ENCODE measurements around the gene PHF5A.
"Not testable (repeated sequence)": the region's sequence is repeated elsewhere in the genome, so short reads cannot be mapped to it uniquely, and the experiment has no call there.

The PHF5A gene

DNA sequence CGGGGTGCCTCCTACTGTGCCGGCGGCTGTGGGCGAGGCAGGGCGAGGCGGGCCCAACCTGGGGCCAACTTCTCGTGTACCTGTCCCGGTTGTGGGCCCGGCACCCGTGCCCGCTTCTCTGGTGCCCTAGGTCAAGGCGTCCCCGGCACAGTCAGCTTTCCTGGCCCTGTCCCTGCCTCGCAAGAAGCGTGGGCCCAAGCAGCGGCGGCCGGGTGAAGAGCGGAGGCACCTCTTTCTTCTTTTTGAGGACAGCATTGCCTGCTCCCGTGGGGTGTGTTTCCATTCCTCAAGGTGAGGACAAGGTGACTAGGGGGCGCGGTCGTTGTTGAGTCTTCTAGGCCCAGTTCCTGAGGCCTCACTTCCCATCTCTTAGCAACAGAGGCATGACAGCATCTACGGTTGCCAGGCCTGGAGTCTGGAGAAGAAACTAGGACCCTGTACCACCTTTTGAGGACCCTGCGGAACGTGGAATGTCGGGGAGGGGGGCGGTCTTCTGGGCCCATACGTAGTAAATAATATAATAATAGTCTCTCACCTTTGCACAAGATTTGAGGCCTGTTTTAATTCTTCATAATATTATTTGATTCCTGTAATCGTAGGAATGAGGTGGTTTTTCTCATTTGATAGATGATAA, 843 bp upstream of the PHF5A start:
- no peaks in the 10 kb centered on the region for H3K27me3 ChIP-seq (ENCODE audit: low read length)
- peak overlapping the region; percentile 84 for H3K4me2 ChIP-seq (ENCODE audit: low read depth, low read length, poor library complexity, severe bottlenecking)
- peak overlapping the region; percentile 95 for H3K4me3 ChIP-seq (ENCODE audit: insufficient read depth, low read length, poor library complexity, severe bottlenecking)
- H3K9me3 ChIP-seq (ENCODE audit: insufficient read depth, low read length): no peaks in the 10 kb centered on the region
- no peaks in the 10 kb centered on the region for H4K20me1 ChIP-seq (ENCODE audit: low read depth, low read length)
- TF ChIP-seq EZH2phosphoT487 (conservative IDR thresholded peaks at IDR 0.05; ENCODE audit: low read length): no peak
- no peak for TF ChIP-seq CTCF (IDR thresholded peaks at IDR 0.05; ENCODE audit: insufficient read depth, low read length, poor library complexity, severe bottlenecking)
- H3K36me3 ChIP-seq (ENCODE audit: low read length): peaks cover 13% of the 10 kb centered on the region; the same call in 1 of the 2 replicates
- H3K9me2 ChIP-seq (replicated peaks; ENCODE audit: insufficient read depth, low read length): no peaks in the 10 kb centered on the region
- peak overlapping the region; percentile 83; the same call in 1 of the 2 replicates for H3K27ac ChIP-seq (ENCODE audit: low read depth, low read length)
- peak overlapping the region; percentile 77 for H3K9ac ChIP-seq (ENCODE audit: low read length)
- H2AFZ ChIP-seq (ENCODE audit: low read depth, low read length, severe bottlenecking): peak overlapping the region; percentile 79
- peaks cover 81% of the 10 kb centered on the region for H3K79me2 ChIP-seq (ENCODE audit: insufficient read depth, low read length)
- no peaks in the 10 kb centered on the region for H3F3A ChIP-seq (ENCODE audit: insufficient read depth)

- no peaks in the 10 kb centered on the region for H4K20me1 ChIP-seq (ENCODE audit: low read depth, low read length)
- peaks cover 20% of the 10 kb centered on the region for H3K79me2 ChIP-seq (ENCODE audit: insufficient read depth, low read length)
- no peak overlapping the region for H3K4me2 ChIP-seq (ENCODE audit: low read depth, low read length, poor library complexity, severe bottlenecking)
- no peak overlapping the region for H3K9ac ChIP-seq (ENCODE audit: low read length)
- no peaks in the 10 kb centered on the region for H3K9me2 ChIP-seq (replicated peaks; ENCODE audit: insufficient read depth, low read length)
- no peaks in the 10 kb centered on the region for H3K27me3 ChIP-seq (ENCODE audit: low read length)
- no peak overlapping the region for H3K4me3 ChIP-seq (ENCODE audit: insufficient read depth, low read length, poor library complexity, severe bottlenecking)
- peaks cover 26% of the 10 kb centered on the region; the same call in 1 of the 2 replicates for H3K36me3 ChIP-seq (ENCODE audit: low read length)
- no peak overlapping the region for H2AFZ ChIP-seq (ENCODE audit: low read depth, low read length, severe bottlenecking)
- H3K27ac ChIP-seq (ENCODE audit: low read depth, low read length): no peak overlapping the region
- H3K9me3 ChIP-seq (ENCODE audit: insufficient read depth, low read length): no peaks in the 10 kb centered on the region
- H3F3A ChIP-seq (ENCODE audit: insufficient read depth): peaks cover 4% of the 10 kb centered on the region; the same call in 1 of the 2 replicates
- TF ChIP-seq EZH2phosphoT487 (conservative IDR thresholded peaks at IDR 0.05; ENCODE audit: low read length) (no peak), CTCF (IDR thresholded peaks at IDR 0.05; ENCODE audit: insufficient read depth, low read length, poor library complexity, severe bottlenecking) (no peak)
These were observed 6.6 kb downstream of the PHF5A start for GRCh38 chr22:41461901-41462300.

GRCh38 chr22:41460071-41460470, 8.4 kb downstream of the PHF5A start:
- H3K9me3 ChIP-seq (ENCODE audit: insufficient read depth, low read length); H3K27ac ChIP-seq (ENCODE audit: low read depth, low read length); H2AFZ ChIP-seq (ENCODE audit: low read depth, low read length, severe bottlenecking); H3K79me2 ChIP-seq (ENCODE audit: insufficient read depth, low read length); H3K9ac ChIP-seq (ENCODE audit: low read length); H4K20me1 ChIP-seq (ENCODE audit: low read depth, low read length); H3K9me2 ChIP-seq (replicated peaks; ENCODE audit: insufficient read depth, low read length); H3K4me3 ChIP-seq (ENCODE audit: insufficient read depth, low read length, poor library complexity, severe bottlenecking); H3K4me2 ChIP-seq (ENCODE audit: low read depth, low read length, poor library complexity, severe bottlenecking); H3F3A ChIP-seq (ENCODE audit: insufficient read depth); H3K27me3 ChIP-seq (ENCODE audit: low read length): not testable (repeated sequence)
- H3K36me3 ChIP-seq (ENCODE audit: low read length): peaks cover 17% of the 10 kb centered on the region; the same call in 1 of the 2 replicates

GRCh38 chr22:41459431-41459830, 9.1 kb downstream of the PHF5A start:
- peaks cover 7% of the 10 kb centered on the region; the same call in 1 of the 2 replicates for H3K79me2 ChIP-seq (ENCODE audit: insufficient read depth, low read length)
- no peaks in the 10 kb centered on the region for H4K20me1 ChIP-seq (ENCODE audit: low read depth, low read length)
- H3K36me3 ChIP-seq (ENCODE audit: low read length): peaks cover 14% of the 10 kb centered on the region; the same call in 1 of the 2 replicates
- H3K27ac ChIP-seq (ENCODE audit: low read depth, low read length): no peak overlapping the region
- no peak for TF ChIP-seq EZH2phosphoT487 (conservative IDR thresholded peaks at IDR 0.05; ENCODE audit: low read length)
- TF ChIP-seq CTCF (IDR thresholded peaks at IDR 0.05; ENCODE audit: insufficient read depth, low read length, poor library complexity, severe bottlenecking): no peak
- H3F3A ChIP-seq (ENCODE audit: insufficient read depth): peaks cover 4% of the 10 kb centered on the region; the same call in 1 of the 2 replicates
- no peaks in the 10 kb centered on the region for H3K9me3 ChIP-seq (ENCODE audit: insufficient read depth, low read length)
- H3K4me2 ChIP-seq (ENCODE audit: low read depth, low read length, poor library complexity, severe bottlenecking): no peak overlapping the region
- no peaks in the 10 kb centered on the region for H3K9me2 ChIP-seq (replicated peaks; ENCODE audit: insufficient read depth, low read length)
- no peak overlapping the region for H2AFZ ChIP-seq (ENCODE audit: low read depth, low read length, severe bottlenecking)
- no peak overlapping the region for H3K4me3 ChIP-seq (ENCODE audit: insufficient read depth, low read length, poor library complexity, severe bottlenecking)
- no peak overlapping the region for H3K9ac ChIP-seq (ENCODE audit: low read length)
- H3K27me3 ChIP-seq (ENCODE audit: low read length): no peaks in the 10 kb centered on the region
